ENCODE results near the gene LRIG2. TPM values are rescaled to one million over a fixed set of nuclear protein-coding genes. Genes with fewer than 3 reads are reported as not detected.

The LRIG2 gene
- polyA plus RNA-seq, 1 of the 3 experiments (the other 2 are of a cell fraction), result 3.8 TPM

- Histone ChIP-seq H3K9me2 (no peaks in the 10 kb centered on the region), H3K4me3 (ENCODE audit: low read depth in 2 of 2, low read length in 1 of 2) (peak overlapping the region; percentile 90 to 96), H3F3A (replicated peaks; ENCODE audit: insufficient read depth) (peaks cover 21% of the 10 kb centered on the region), H3K9me3 (no peaks in the 10 kb centered on the region), H3K27ac (ENCODE audit: low read depth in 2 of 2, low read length in 1 of 2) (peak overlapping the region; percentile 87 to 97), H3K79me2 (ENCODE audit: insufficient read depth) (peaks cover 41% of the 10 kb centered on the region), H3K9ac (peak overlapping the region; percentile 83; the same call in 1 of the 2 replicates), H3K4me2 (peak overlapping the region; percentile 82), H2AFZ (ENCODE audit: low read depth) (peak overlapping the region; percentile 93), H3K27me3 (ENCODE audit: insufficient read depth) (no peaks in the 10 kb centered on the region), H3K36me3 (replicated peaks in 1 of 2; ENCODE audit: control insufficient read depth in 1 of 2, insufficient read depth in 2 of 2, low read length in 1 of 2) (peaks cover 2 to 5% of the 10 kb centered on the region in 2 experiments), H3K4me1 (ENCODE audit: control insufficient read depth in 1 of 2, insufficient read depth in 2 of 2, low read depth in 1 of 2, low read length in 1 of 2) (peaks cover 6 to 7% of the 10 kb centered on the region in 2 experiments; a peak in 3 of 4 replicates), H4K20me1 (ENCODE audit: insufficient read depth) (peaks cover 32% of the 10 kb centered on the region)
- TF ChIP-seq GATA2 (CRISPR knock-in tag; IDR thresholded peaks at IDR 0.05), result peak; percentile 84
- no peak for TF ChIP-seq NFIC (IDR thresholded peaks at IDR 0.05; ENCODE audit: borderline replicate concordance)
- TF ChIP-seq REST (IDR thresholded peaks at IDR 0.05; ENCODE audit: low read depth, low read length), result no peak
- TF ChIP-seq POLR2AphosphoS5 (IDR thresholded peaks at IDR 0.05; ENCODE audit: low read depth, low read length), result no peak
- TF ChIP-seq MXI1 (IDR thresholded peaks at IDR 0.05; ENCODE audit: low read depth, low read length), result no peak
- no peak for TF ChIP-seq FOXJ3 (CRISPR knock-in tag; IDR thresholded peaks at IDR 0.05)
- no peak for TF ChIP-seq ELF1 (IDR thresholded peaks at IDR 0.05)
- TF ChIP-seq EP300 (IDR thresholded peaks at IDR 0.05; ENCODE audit: borderline replicate concordance in 1 of 2, low read depth in 1 of 2, low read length in 1 of 2), result no peak
- ChIA-PET CTCF (interaction anchor here (0.6 to 3.2 kb wide), 100 partner anchors 10 to 846 kb away, joined by 3 to 66 read pairs (median 4); partner anchors contain the start of genes MAGI3, PPM1J, RSBN1 and SLC16A1), POLR2A (interaction anchor here (0.6 to 2.4 kb wide), 14 partner anchors 14 to 681 kb away, joined by 3 to 20 read pairs (median 4); partner anchors contain the start of genes MAGI3, PPM1J and SLC16A1)
- DNase-seq, result no peak
- 66% methylated on average over 6 of the region's 6 CpGs for WGBS (ENCODE audit: low lambda C conversion rate)
Measured at GRCh38 chr1:113072141-113072756, 749 bp upstream of the LRIG2 start.

- Histone ChIP-seq H3K27ac (ENCODE audit: low read depth in 2 of 2, low read length in 1 of 2) (peak overlapping the region; percentile 87 to 97), H3K4me1 (ENCODE audit: control insufficient read depth in 1 of 2, insufficient read depth in 2 of 2, low read depth in 1 of 2, low read length in 1 of 2) (peaks cover 6 to 7% of the 10 kb centered on the region in 2 experiments; a peak in 3 of 4 replicates), H2AFZ (ENCODE audit: low read depth) (peak overlapping the region; percentile 88; the same call in 1 of the 2 replicates), H3K79me2 (ENCODE audit: insufficient read depth) (peaks cover 54% of the 10 kb centered on the region), H3K9me2 (no peaks in the 10 kb centered on the region), H3K36me3 (replicated peaks in 1 of 2; ENCODE audit: control insufficient read depth in 1 of 2, insufficient read depth in 2 of 2, low read length in 1 of 2) (peaks cover 2 to 11% of the 10 kb centered on the region in 2 experiments), H3K4me2 (peak overlapping the region; percentile 82), H4K20me1 (ENCODE audit: insufficient read depth) (peaks cover 32% of the 10 kb centered on the region), H3K9me3 (no peaks in the 10 kb centered on the region), H3F3A (replicated peaks; ENCODE audit: insufficient read depth) (peaks cover 21% of the 10 kb centered on the region), H3K9ac (peak overlapping the region; percentile 83), H3K27me3 (ENCODE audit: insufficient read depth) (no peaks in the 10 kb centered on the region), H3K4me3 (ENCODE audit: low read depth in 2 of 2, low read length in 1 of 2) (peak overlapping the region; percentile 90 to 96)
- DNase-seq, result peak; percentile 75
- no peak for TF ChIP-seq PBX3 (IDR thresholded peaks at IDR 0.05)
- TF ChIP-seq MXI1 (IDR thresholded peaks at IDR 0.05; ENCODE audit: low read depth, low read length), result 0 out of 2 replicates have a peak, but pooled peaks have one; percentile 11
- no peak for TF ChIP-seq USF2 (IDR thresholded peaks at IDR 0.05; ENCODE audit: borderline replicate concordance, low read depth, low read length)
- TF ChIP-seq CTCF (IDR thresholded peaks at IDR 0.05), result peak; percentile 59
- TF ChIP-seq FOSL2 (IDR thresholded peaks at IDR 0.05; ENCODE audit: borderline replicate concordance, low read depth), result no peak
- 0 out of 2 replicates have a peak, but pooled peaks have one; percentile 59 for TF ChIP-seq YY1 (IDR thresholded peaks at IDR 0.05; ENCODE audit: low read depth)
- no peak for TF ChIP-seq RXRA (IDR thresholded peaks at IDR 0.05; ENCODE audit: borderline replicate concordance, low read depth)
- no peak for TF ChIP-seq ZBTB33 (IDR thresholded peaks at IDR 0.05; ENCODE audit: borderline replicate concordance, low read depth)
- under 1% methylated on average over 19 of the region's 22 CpGs for WGBS (ENCODE audit: low lambda C conversion rate)
- ChIA-PET POLR2A (interaction anchor here (1.5 to 2.4 kb wide), 2 partner anchors 15 to 315 kb away, joined by 3 to 20 read pairs; no protein-coding TSS in a partner anchor), CTCF (interaction anchor here (0.7 to 3.2 kb wide), 73 partner anchors 9 to 844 kb away, joined by 3 to 66 read pairs (median 5); partner anchors contain the start of genes MAGI3, PPM1J and RSBN1)
Measured at GRCh38 chr1:113073479-113073950, 517 bp downstream of the LRIG2 start.

Measured in SK-N-SH (cell line).